ENCODE data around the gene GNAQ.

Gene GNAQ

DNA sequence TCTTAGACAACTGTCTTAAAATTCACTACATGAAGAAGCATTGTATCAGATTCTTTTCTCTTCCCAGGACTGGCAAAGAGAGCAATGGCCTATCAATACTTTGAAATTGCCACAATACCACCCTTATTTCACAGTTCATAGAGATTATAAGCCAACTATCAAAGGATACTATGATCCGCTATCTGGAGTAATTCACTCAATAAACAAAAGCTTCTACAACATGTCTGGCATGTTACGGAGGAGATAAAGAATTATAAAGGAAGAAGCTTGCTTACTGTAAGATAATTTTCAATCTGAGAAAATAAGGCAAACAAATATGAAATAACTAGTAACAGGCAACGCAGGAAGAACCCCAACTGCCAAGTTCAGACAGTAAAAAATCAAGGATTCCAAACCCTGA is 114.8 kb downstream of the GNAQ start:
- no peak overlapping the region for H3K4me2 ChIP-seq (ENCODE audit: low read length)
- H3K27me3 ChIP-seq (ENCODE audit: control insufficient read depth, low read length) = peaks cover 5% of the 10 kb centered on the region; the same call in 1 of the 2 replicates
- no peaks in the 10 kb centered on the region for H3K4me1 ChIP-seq (ENCODE audit: control insufficient read depth, low read length)
- H3K4me3 ChIP-seq (ENCODE audit: low read length) = no peak overlapping the region
- TF ChIP-seq EZH2phosphoT487 (IDR thresholded peaks at IDR 0.05; ENCODE audit: borderline replicate concordance, low read length) = no peak
- H3K9me2 ChIP-seq (replicated peaks; ENCODE audit: control insufficient read depth, low read length) = no peaks in the 10 kb centered on the region
- H3K27ac ChIP-seq (ENCODE audit: low read depth, low read length) = no peak overlapping the region
- H3K79me2 ChIP-seq (ENCODE audit: control insufficient read depth, low read length) = no peaks in the 10 kb centered on the region
- H3K36me3 ChIP-seq (ENCODE audit: control insufficient read depth, low read length) = no peaks in the 10 kb centered on the region
- no peaks in the 10 kb centered on the region for H4K20me1 ChIP-seq (ENCODE audit: control insufficient read depth, insufficient read depth, low read depth, low read length)
- H3F3A ChIP-seq (ENCODE audit: control insufficient read depth, insufficient read depth) = no peaks in the 10 kb centered on the region
- H3K9me3 ChIP-seq (ENCODE audit: control insufficient read depth, insufficient read depth, low read length) = no peaks in the 10 kb centered on the region

DNA sequence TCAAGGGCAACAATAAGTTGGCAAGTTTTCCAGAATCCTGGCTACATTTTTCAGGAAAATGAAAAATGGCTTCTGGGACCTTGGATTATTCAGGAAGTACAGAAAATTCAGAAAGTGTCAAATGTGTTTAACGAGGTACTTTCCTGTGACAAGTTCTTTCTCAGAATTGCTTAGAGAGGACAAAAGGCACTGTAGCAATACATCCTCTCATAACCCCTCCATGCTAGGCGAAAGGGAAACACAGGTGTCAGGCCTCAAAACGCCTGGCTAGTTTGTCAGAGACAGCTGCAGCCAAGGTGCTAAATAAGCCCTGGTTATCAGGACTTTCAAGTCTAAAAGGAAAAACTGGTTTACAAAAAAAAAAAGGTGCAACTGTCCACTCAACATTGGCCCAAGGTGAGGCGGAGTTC is 115.2 kb downstream of the GNAQ start:
- H3K27ac ChIP-seq (ENCODE audit: low read depth, low read length) = no peak overlapping the region
- H3F3A ChIP-seq (ENCODE audit: control insufficient read depth, insufficient read depth) = no peaks in the 10 kb centered on the region
- H3K4me2 ChIP-seq (ENCODE audit: low read length) = no peak overlapping the region
- H3K36me3 ChIP-seq (ENCODE audit: control insufficient read depth, low read length) = no peaks in the 10 kb centered on the region
- H3K4me3 ChIP-seq (ENCODE audit: low read length) = no peak overlapping the region
- no peaks in the 10 kb centered on the region for H3K9me2 ChIP-seq (replicated peaks; ENCODE audit: control insufficient read depth, low read length)
- no peaks in the 10 kb centered on the region for H3K9me3 ChIP-seq (ENCODE audit: control insufficient read depth, insufficient read depth, low read length)
- H3K27me3 ChIP-seq (ENCODE audit: control insufficient read depth, low read length) = peaks cover 5% of the 10 kb centered on the region; the same call in 1 of the 2 replicates
- H4K20me1 ChIP-seq (ENCODE audit: control insufficient read depth, insufficient read depth, low read depth, low read length) = no peaks in the 10 kb centered on the region
- TF ChIP-seq, protein P1, sequence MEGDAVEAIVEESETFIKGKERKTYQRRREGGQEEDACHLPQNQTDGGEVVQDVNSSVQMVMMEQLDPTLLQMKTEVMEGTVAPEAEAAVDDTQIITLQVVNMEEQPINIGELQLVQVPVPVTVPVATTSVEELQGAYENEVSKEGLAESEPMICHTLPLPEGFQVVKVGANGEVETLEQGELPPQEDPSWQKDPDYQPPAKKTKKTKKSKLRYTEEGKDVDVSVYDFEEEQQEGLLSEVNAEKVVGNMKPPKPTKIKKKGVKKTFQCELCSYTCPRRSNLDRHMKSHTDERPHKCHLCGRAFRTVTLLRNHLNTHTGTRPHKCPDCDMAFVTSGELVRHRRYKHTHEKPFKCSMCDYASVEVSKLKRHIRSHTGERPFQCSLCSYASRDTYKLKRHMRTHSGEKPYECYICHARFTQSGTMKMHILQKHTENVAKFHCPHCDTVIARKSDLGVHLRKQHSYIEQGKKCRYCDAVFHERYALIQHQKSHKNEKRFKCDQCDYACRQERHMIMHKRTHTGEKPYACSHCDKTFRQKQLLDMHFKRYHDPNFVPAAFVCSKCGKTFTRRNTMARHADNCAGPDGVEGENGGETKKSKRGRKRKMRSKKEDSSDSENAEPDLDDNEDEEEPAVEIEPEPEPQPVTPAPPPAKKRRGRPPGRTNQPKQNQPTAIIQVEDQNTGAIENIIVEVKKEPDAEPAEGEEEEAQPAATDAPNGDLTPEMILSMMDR (IDR thresholded peaks at IDR 0.05; ENCODE audit: low read depth, low read length, poor library complexity, severe bottlenecking) = no peak
- TF ChIP-seq EZH2phosphoT487 (IDR thresholded peaks at IDR 0.05; ENCODE audit: borderline replicate concordance, low read length) = no peak
- no peaks in the 10 kb centered on the region for H3K4me1 ChIP-seq (ENCODE audit: control insufficient read depth, low read length)
- H3K79me2 ChIP-seq (ENCODE audit: control insufficient read depth, low read length) = no peaks in the 10 kb centered on the region

DNA sequence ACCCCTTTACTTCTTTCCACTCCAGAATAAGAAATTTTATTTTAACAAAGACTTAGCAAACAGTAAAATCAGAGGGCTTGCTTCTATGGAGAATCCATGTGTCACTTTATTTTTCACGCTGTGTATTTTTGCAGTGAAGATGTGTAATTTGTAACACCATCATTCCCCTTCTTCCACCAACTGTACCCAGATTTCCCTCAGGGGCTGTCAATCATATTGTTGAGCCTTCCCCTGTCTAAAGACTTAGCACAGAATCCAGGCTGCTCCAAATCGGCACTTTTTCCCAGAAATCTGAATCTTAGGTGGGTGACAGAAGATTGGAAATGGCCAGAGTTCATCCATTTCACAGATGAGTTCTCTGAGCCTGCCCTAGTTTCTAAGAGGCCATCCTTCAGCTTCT is 115.9 kb downstream of the GNAQ start:
- no peak overlapping the region for H3K4me3 ChIP-seq (ENCODE audit: low read length)
- no peak for TF ChIP-seq EZH2phosphoT487 (IDR thresholded peaks at IDR 0.05; ENCODE audit: borderline replicate concordance, low read length)
- TF ChIP-seq, protein P1 (IDR thresholded peaks at IDR 0.05; ENCODE audit: low read depth, low read length, poor library complexity, severe bottlenecking) = no peak
- H3K36me3 ChIP-seq (ENCODE audit: control insufficient read depth, low read length) = no peaks in the 10 kb centered on the region
- no peaks in the 10 kb centered on the region for H3K79me2 ChIP-seq (ENCODE audit: control insufficient read depth, low read length)
- H3K27ac ChIP-seq (ENCODE audit: low read depth, low read length) = no peak overlapping the region
- H3F3A ChIP-seq (ENCODE audit: control insufficient read depth, insufficient read depth) = no peaks in the 10 kb centered on the region
- no peak overlapping the region for H3K4me2 ChIP-seq (ENCODE audit: low read length)
- no peaks in the 10 kb centered on the region for H3K9me3 ChIP-seq (ENCODE audit: control insufficient read depth, insufficient read depth, low read length)
- no peaks in the 10 kb centered on the region for H4K20me1 ChIP-seq (ENCODE audit: control insufficient read depth, insufficient read depth, low read depth, low read length)
- no peaks in the 10 kb centered on the region for H3K9me2 ChIP-seq (replicated peaks; ENCODE audit: control insufficient read depth, low read length)
- H3K27me3 ChIP-seq (ENCODE audit: control insufficient read depth, low read length) = peaks cover 5% of the 10 kb centered on the region; the same call in 1 of the 2 replicates
- H3K4me1 ChIP-seq (ENCODE audit: control insufficient read depth, low read length) = no peaks in the 10 kb centered on the region

DNA sequence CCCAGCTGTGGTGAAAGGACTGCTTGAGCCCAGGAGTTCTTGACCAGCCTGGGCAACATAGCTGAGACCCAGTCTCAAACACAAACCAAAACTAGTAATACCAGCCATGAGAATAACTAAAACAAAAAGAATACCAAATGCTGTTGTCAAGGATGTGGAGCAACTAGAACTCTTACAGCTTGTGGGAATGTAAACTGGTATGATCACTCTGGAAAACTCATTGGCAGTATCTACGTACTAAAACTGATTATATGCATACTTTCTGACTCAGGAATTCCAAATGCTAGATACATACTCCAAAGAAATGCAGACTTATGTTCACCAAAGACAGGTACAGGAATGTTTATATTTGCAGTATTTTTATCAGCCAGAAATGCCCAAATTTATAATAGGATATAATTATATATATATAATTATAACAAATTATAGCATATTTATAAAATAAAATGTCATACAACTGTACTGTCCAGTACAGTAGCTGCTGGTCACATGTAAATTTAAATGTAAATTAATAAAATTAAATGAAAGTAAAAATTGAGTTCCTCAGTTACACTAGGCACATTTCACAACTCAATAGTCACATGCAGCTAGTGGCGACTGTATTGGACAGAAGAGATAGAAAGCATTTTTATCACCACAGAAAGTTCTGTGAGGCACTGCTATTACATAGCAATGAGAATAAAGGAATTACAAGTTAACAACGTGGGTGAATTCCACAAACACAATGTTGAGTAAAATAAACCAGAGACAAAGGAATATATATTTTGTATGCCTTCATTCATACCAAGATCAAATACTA is 118.5 kb downstream of the GNAQ start:
- H3F3A ChIP-seq (ENCODE audit: control insufficient read depth, insufficient read depth) = no peaks in the 10 kb centered on the region
- no peaks in the 10 kb centered on the region for H3K9me2 ChIP-seq (replicated peaks; ENCODE audit: control insufficient read depth, low read length)
- H3K36me3 ChIP-seq (ENCODE audit: control insufficient read depth, low read length) = no peaks in the 10 kb centered on the region
- no peak overlapping the region for H3K4me3 ChIP-seq (ENCODE audit: low read length)
- H3K27ac ChIP-seq (ENCODE audit: low read depth, low read length) = no peak overlapping the region
- peaks cover 5% of the 10 kb centered on the region; the same call in 1 of the 2 replicates for H3K27me3 ChIP-seq (ENCODE audit: control insufficient read depth, low read length)
- H3K4me1 ChIP-seq (ENCODE audit: control insufficient read depth, low read length) = no peaks in the 10 kb centered on the region
- no peak overlapping the region for H3K4me2 ChIP-seq (ENCODE audit: low read length)
- H3K9me3 ChIP-seq (ENCODE audit: control insufficient read depth, insufficient read depth, low read length) = no peaks in the 10 kb centered on the region
- TF ChIP-seq EZH2phosphoT487 (IDR thresholded peaks at IDR 0.05; ENCODE audit: borderline replicate concordance, low read length) = no peak
- TF ChIP-seq, protein P1 (IDR thresholded peaks at IDR 0.05; ENCODE audit: low read depth, low read length, poor library complexity, severe bottlenecking) = no peak
- H4K20me1 ChIP-seq (ENCODE audit: control insufficient read depth, insufficient read depth, low read depth, low read length) = no peaks in the 10 kb centered on the region
- H3K79me2 ChIP-seq (ENCODE audit: control insufficient read depth, low read length) = no peaks in the 10 kb centered on the region

Measured in DOHH2 (cell line).